NCI-H2029 treated with DMSO at 0.1 percent for 48 hours (cell line): ENCODE measurements around the gene RNASE1.
"Not testable (repeated sequence)": the region's sequence is repeated elsewhere in the genome, so short reads cannot be mapped to it uniquely, and the experiment has no call there.

ENCODE experiments used
- DNase-seq: peaks from one replicate; lab custom pipeline; 2025; lab: John Stamatoyannopoulos, UW

Gene RNASE1

DNA sequence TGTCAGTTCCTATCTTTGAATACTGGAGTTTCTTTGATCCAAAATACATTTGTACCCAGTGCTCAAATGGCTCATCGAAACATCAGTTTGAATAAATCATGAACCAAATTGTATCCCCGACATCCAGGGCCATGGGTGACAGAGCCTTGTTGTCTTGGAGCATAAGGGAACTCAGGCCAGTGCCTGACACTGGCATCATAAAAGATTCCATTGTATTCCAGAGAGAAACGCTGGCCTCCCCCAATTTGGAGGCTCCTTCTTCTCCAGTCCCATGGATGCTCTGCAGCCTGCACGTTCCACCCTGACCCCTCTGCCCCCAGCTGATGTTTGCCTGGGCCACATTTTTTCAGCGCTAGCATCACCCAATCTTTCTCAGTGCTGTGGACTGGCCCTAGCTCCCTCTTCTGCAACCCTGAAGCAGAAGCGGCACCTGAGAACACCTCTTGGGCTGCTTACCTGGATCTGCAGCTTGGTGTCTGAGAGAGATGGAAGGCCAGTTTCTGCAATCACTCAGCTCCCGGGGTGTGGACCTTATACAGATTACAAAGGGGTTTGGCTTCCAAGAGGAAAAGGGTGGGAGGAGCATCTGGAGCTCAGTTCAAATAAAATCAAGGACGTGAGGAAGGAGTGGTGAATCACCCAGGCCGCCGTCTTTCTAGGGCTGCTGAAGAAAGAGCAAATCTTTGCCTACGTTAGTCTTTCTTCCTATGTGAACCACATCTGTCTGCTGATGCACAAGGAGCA lies at the start of gene RNASE1:
Gene RNASE1, minus strand, starts transcription at position 504 of the 744 bp plus-strand sequence. CDS start 776 bp downstream, outside the sequence.
- DNase-seq = no peak

DNA sequence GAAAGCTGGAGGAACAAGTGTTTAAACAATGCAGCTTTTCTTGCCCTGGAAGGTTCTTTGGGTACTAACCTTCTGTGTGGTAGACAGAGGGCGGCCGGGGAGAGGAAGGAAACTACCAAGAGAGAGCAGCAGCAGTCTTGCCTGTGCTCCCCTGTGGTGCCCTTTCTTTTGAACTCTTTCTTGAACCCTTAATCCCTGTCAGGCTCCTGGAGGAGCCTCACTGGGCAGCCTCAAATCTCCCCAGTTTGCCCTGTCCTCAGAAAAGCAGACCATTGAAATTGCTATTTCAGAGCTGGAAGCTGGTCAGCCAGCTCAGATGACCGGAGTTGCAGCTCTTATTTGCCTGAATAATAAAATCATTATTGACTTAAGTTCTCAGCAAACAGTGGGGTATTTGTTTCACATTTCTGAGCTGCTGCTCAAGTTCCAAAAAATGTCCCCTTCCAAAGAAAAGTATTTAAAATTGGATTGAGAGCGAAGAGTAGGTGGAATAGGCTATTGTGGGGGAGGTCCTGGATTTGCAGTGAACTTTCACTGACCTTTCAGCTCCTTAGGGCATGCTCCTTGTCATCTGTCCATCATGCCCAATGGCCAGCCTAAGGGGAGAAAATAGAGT lies 46.4 kb upstream of the RNASE1 start:
- no peak for DNase-seq

DNA sequence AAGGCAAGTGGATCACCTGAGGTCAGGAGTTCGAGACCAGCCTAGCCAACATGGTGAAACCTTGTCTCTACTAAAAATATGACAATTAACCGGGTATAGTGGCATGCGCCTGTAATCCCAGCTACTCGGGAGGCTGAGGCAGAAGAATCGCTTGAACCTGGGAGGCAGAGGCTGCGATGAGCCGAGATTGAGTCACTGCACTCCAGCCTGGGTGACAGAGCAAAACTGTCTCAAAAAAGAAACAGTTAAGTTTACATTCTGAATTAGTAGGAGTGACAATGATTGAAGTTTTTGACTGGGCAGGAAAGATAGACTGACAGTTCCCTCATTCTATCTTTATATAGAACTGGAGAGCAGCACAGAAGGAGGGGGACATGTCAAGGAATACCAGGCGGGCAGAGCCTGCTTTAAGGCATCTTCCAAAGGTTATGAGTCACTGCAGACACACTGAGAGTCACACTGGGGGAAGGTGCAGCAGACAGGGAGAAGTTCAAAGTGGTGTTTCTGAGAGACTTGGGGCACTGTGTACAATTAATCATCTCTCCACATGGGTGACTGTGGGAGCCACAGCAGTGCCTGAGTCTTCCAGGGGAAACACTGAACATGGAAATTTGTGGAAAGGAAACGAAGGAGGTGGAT lies 45.8 kb upstream of the RNASE1 start:
- DNase-seq = no peak

DNA sequence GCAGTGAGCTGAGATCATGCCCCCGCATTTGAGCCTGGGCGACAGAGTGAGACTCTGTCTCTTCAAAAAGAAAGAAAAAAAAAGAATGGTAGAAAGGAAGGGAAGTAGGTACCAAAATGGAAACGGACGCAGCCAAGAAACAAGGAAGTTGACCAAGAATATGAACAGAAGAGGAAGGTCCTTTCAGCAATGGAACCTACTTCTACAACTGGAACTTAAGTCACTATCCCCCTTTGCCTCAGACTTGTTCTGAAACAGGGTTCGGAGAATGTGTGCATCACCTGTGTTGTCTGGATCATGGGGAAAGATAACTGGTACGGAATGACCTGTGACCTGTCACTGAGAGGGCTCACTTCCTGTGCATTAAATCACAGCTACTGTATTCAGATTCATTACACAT lies 43.9 kb upstream of the RNASE1 start:
- DNase-seq = no peak

DNA sequence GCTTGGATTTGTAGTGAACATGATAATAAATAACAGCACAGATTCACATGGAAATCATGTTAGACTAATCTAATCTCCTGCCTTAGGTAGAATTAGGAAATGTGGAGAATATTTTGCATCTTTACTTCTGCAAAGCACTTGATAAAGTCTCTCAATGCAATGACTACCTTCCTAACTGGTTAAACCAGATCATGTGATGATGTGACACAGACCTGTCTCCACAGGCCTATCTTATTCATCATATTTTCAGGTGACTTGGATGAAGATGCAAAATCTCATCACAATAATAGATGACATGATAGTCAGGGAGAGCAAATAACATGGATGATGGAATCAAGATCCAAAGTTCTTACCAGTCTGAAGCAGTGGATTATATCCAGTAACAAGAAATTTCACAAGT lies 38.5 kb upstream of the RNASE1 start:
- DNase-seq = no peak

DNA sequence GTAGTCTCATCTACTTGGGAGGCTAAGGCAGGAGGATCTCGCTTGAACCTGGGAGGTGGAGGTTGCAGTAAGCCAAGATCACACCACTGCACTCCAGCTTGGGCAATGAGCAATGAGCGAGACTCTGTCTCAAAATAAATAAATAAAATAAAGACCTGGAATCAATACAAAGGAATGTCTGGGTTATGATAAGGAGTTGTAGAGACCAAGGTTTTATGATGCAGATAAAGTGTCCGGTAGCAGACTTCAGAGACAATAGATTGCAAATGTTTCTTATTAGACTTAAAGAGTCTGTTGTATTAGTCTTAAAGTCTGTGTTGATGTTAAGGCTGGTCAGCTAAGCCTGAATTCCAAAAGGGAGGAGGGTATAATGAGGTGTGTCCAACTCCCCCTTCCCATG lies 35.2 kb upstream of the RNASE1 start:
- no peak for DNase-seq

DNA sequence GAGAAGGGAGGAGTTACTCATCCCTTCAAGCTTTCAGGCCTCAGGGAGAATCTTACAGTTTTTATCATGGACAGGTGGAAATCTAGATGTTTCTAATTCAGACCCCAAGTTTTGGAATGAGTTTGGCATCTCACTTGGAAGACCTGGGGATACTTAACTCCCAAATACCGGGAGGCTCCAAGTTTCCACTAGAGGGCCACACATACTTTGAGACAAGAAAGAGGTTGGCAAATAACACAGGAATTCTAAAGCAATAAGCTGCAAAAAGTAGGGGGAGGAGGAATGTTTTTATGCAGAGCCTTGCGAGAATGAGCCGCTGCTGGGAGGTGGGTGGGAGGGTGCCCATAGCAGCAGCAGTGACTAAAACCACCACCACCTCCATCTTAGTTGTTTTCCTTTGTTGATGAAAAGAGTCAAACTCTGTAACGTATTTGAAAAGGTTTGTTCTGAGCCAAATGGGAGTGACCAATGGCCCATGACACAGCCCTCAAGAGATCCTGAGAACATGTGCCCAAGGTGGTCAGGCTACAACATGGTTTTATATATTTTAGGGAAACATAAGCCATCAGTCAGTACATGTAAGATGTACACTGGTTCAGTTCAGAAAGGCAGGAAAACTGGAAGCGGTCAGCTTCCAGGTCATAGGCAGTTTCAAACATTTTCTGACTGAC lies 34.2 kb upstream of the RNASE1 start:
- DNase-seq = no peak

DNA sequence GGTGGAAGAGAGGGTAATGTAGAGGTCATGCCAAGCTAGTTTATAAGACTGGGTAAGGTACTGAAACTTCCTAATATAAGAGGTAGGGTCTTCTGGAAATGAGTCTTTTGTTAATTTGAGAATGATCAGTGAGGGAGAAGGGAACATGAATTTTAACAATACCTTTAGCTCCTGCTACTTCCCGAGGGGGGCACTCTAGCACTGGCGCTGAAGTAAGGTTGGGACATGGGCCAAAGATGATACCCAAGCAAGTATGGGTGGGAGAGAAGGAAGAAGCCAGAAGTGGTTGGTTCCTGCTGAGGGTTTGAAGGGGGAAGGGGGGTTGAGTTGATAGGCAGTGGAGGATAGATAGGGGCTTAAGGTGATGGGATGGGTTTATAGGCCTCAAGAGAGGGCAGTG lies 32.3 kb upstream of the RNASE1 start:
- DNase-seq = no peak

DNA sequence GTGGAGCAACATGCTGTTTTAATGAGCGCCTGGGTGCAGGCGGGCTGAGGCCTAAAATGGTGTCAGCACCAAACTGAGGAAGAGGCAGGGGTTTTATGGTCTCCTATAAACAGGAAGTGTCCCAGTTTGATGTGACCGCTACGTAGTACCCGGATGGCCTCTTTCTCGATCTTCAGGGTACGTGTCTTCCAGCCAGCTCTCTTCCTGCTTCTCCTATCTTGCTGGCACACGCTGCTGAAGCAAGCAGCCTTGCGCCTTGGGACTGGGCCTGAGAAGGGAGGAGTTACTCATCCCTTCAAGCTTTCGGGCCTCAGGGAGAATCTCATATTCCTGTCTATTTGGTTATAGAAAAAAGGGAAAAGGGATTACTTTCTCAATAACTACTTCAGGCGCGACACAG lies 28.2 kb upstream of the RNASE1 start:
- DNase-seq = no peak

DNA sequence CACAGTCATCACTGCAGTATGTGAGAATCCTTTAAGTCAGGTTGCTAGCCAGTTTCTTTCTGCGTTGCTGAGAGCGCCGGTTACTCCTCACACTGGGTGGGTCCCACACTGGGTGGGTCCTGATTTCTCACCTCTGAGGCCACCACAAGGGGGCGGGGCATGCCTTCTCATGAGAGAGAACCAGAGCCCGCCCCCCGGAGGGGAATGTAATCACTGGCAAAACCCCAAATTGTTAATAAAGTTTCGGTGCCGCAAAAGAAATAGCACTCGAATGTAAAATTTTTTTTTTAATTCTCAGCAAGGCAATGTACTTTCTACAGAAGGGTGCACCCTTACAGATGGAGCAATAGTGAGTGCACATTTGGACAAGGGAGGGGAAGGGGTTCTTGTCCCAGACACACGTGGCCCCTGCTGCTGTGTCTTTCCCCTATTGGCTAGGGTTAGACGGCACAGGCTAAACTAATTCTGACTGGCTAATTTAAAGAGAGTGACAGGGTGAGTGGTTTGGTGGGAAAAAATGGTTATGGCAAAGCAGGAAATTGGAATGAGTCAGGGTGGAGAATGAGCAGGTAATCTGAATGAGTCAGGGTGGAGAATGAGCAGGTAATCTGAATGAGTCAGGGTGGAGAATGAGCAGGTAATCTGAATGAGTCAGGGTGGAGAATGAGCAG lies 25.5 kb upstream of the RNASE1 start:
- DNase-seq = not testable (repeated sequence)

DNA sequence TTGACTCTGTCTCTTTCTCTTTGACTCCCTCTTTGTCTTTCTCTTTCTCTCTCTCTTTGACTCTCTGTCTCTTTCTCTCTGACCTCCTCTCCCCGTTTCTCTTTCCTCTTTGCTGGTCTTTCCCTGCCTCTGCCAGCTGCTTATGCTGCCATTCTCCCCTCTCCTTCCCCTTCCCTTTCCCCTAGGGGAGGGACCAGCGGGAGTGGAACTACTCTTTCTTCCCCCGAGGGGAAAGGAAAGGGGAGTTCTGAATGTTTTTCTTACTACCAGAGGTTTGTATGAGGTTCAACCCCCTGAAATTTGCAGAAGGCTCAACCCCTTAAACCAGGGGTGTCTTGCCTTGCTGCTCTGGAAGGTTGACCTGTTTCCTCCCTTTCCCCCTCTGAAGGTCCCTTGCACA lies 24.7 kb upstream of the RNASE1 start:
- no peak for DNase-seq

DNA sequence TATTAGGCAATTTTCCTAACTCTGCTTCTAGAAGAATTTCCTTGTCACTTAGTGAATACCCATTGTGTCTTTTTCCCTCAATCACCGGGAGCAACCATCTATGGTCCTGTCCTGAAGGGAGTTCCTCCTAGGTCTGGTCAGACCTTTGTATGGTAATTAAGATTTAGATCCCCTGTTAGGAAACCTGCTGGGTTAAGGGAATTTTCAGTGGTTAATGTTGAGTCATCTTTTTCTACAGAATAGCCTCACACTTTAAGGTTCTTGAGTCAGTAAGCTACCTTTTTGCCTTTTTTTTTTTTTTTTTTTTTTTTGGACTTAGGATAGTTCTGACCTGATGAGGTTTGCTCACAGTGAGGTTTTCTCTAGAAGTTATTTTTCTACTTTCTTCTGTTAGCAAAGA lies 24.0 kb upstream of the RNASE1 start:
- not testable (repeated sequence) for DNase-seq

DNA sequence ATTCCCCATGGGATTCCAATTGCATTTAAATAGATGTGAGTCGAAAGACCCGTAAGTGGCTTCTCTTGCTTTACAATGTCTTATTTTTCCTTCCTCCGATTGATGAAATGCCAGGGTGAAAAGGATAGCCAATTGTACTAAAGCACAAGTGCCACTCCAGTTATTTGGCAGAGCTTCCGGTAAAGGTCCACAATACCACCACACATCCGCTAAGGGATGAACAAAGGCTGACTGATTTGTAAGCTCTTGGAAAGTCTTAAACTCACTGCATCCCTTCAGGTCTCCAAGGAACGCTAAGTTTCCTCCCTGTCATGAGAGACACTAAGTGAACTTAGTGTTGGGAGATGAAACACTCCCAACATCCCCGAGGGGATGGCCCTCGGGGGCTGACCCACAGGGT lies 21.2 kb upstream of the RNASE1 start:
- no peak for DNase-seq

DNA sequence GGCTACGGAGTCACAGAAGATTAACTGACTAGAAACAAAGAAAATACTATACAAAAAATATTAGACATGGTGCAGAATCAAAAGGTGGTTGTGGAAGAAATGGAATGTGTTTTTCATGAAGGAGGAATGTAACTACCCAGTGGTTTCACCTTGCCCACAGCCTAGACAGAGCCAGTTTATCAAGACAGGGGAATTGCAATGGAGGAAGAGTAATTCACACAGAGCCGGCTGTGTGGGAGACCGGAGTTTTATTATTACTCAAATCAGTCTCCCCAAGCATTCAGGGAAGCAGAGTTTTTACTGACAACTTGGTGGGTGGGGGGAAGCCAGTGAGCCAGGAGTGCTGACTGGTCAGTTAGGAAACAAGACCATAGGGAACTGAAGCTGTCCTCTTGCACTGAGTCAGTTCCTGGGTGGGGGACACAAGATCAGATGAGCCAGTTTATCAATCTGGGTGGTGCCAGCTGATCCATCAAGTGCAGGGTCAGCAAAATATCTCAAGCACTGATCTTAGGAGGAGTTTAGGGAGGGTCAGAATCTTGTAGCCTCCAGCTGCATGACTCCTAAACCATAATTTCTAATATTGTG lies 19.0 kb upstream of the RNASE1 start:
- not testable (repeated sequence) for DNase-seq

DNA sequence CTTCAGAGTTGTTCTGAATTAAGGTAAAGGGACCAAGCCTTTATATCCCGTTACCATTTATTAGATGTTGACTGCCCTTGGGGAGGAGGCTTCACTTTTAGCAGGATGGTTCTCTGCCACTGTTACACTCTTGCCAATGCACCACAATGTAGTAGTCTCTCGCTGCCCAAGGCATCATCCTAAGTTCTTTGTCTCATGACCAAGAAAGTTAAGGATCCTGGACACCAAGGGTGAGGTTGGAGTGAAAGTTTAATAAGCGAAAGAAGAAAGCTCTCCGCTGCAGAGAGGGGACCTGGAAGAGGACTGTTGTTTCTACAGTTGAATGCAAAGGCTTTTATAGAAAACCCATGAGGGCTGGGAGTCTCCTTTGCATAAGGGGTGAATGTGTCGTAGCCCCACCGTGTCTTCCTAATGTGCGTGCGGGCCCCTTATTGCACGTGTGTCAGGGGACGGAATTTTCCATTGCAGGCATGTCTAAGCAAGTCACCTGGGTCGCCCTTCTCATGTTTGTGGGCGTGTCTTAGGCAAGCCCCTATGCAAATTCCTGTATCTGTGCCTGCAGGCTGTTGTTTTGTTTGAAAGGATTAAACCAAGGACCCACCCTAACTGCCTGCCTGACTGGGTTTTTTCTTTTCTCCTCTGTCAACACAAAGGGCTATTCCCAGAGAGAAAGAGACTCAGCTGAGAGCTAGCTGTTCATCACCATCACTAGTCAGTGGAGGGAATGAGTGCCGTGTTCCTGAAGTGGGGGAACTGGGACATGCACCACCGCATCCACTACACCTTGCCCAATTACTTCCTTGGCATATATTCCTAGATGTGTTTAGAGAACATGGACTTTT lies 17.6 kb upstream of the RNASE1 start:
- DNase-seq = no peak

DNA sequence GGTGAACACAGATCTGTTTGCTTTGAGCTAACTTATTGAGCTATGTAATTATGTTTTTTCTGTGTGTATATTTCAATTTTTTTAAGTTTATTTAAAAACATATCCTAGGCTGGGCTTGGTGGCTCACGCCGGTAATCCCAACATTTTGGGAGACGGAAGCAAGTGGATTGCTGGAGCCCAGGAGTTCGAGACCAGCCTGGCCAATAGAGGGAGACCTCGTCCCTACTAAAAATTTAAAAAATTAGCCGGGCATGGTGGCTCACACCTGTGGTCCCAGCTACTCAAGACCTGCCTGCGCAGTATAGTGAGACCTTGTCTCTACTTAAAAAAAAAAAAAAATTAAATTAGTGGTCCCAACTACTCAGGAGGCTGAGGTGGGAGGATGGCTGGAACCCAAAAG lies 16.2 kb upstream of the RNASE1 start:
- no peak for DNase-seq

DNA sequence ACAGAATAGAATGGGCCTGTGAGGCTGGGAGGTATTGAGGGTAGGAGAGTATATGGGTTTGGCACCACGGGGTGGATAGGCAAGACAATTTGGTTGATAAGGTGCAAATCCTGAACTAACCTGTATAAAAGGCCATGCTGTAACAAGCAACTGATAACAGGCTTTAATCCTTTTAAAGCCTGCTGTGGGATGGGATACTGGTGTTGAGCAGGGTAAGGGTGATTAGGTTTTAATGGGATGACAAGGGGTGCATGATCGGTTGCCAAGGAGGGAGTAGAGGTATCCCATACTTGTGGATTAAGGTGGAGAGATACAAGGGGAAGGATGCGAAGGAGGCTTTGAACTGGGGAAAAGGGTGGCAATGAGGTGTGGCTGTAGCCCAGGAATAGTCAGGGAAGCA lies 13.3 kb upstream of the RNASE1 start:
- not testable (repeated sequence) for DNase-seq

DNA sequence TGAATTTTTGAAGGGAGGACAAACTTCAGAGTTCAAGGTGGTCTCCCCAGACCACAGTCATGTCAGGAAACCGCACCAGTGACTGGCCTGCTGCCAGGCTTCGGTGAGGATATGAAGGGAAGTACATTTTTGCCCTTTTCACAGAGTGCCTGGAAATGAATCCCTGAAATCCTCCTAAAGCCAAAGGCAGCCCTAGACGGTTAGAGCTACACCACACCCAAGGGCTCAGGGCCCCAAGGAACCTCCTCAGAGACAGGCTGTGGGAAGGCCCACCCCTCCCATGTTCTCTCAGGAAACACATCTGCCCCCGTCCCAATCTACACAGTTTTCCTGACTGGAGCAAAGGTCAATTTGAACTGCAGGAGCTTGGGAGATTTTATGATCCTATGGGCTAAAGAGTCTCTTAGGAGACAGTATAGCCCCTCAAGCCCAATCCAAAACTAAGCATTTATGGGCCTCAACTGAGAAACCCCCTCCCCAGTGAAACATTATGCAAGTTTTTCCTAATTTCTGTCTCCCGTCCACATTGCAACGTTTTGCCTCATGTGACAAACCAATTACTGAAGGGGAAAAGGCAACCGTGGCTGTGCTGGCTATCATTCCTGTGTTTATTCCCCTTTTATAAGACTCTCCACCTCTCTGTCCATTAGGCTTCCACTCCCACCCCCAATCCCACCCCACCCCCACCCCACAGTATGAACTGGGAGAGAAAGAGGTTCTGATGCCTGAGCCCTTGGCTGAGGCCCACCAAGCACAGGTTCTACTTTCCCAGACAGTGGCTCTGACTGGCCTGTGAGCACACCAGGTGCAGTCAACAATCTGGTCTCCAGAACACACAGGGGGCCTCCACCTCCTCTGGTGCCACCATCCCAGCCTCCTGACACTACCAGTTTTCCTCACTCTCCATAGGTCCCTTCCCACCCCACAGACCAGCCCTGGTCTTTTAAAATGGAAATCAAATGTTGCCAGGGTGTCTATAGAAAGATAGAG lies 9.6 kb upstream of the RNASE1 start:
- no peak for DNase-seq

DNA sequence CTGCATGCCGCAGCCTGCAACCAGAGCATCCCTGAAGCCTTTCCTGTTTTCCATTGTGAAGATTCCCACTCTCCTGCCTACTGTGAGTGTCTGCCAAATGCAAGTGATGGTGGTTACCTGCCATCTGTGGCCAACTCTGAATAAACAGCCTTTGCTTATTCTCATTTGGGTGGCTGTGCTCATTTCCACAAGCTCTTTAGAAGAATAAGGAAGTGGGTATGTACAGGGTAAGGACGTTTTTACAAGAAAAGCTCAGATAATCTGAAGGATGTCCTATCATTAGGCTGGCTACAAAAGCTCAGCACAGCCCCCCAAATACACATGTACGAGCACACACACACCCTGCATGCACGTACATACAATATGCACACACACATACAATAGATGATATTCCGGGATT lies 7.3 kb upstream of the RNASE1 start:
- no peak for DNase-seq

DNA sequence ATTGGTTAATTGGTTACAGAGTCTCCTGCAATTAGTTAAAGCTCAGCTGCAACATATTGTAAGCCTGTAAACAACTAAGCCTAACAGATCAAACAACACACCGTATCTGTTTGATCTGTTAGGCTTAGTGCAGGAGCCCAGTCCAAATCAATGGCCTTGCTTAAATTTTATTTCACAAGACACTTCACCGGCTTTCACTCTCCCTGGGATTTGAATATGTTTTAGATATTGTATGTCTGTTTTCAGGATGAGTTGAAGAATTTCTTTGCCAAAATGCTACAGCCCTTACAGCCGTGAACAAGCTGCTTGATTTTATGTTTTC lies 5.5 kb upstream of the RNASE1 start:
- DNase-seq = no peak
